ENCODE measurements around the gene ERC2. TPM values are rescaled to one million over a fixed set of nuclear protein-coding genes. Genes with fewer than 3 reads are reported as not detected.

Gene ERC2
- total RNA-seq, 1 experiment from 2014 or later, result 0.59 TPM

DNA sequence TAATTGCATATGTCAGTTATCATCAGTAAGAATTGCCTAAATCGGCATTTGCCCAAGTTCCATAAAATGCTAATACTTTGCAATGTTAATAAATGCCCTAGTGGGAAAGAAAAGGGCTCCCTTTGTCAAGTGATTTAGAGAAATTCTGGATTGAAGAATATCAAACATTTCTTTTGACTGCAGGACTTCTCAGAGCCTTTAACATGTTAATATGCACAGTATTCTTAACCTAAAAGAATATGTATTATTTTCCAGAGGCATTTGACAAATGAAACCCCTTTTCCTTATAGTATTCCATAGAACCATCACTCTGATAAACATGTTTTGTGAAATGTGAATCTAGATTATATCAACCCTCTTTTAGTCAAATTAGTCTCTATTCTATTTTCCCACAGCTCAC, 529.0 kb downstream of the ERC2 start:
- no peak for DNase-seq (ENCODE audit: low read depth)

DNA sequence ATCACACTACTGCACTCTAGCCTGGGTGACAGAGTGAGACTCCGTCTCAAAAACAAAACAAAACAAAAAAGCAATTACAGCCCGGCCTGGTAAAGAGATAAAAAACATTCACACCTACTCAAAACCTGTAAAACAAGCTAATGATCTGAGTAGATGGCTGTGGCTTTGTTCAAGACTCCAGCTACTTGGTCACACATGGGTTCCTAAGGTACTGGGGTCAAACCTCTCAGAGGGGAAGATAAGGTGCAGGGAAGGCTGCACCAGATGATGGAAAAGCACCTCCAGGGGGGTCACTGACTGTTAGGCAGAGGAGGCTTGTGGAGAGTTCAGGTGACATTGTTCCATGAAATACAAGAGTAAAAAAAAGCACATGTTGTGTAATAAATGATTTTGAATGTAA, 531.0 kb downstream of the ERC2 start:
- DNase-seq (ENCODE audit: low read depth), result no peak

DNA sequence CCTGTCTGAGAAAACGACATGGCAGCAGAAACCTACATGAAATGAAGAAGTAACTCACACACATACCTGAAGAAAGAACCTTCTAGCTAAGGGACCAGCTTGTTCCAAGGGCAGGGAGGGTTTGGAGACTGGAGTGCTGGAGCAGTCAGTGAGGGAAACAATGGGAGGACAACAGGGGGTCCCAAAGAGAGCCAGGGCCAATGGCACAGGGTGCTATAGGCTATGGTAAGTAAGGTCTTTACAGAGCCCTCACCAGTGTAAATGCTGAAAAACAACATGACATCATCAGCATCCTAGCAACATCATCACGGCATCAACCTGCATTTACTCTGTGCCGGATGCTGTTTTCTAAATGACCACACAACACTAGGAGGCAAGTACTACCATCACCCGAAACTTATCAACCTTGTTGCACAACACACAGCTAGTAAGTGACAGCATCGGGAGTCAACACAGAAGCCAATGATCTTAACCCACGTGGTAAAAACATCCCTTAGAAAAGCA, 531.7 kb downstream of the ERC2 start:
- DNase-seq (ENCODE audit: low read depth), result no peak

DNA sequence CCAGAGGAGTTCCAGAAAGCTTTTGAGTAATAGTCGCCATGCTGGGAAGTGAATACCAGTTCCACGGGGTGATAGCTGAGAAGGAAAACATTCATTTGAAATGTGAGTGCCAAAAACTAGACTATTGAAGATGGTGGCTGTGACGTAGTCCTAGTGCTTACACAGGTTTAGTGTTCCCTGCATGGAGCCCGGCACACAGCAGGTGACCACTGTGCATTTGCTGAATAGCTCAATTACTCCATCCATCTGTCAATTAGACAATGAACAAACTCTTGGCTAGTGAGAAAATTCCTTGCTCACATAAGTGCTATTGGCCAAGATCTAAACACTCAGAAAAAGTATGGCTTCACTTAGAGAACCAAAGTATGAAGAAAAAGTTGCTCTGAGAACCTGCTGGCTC, 533.0 kb downstream of the ERC2 start:
- DNase-seq (ENCODE audit: low read depth), result no peak

DNA sequence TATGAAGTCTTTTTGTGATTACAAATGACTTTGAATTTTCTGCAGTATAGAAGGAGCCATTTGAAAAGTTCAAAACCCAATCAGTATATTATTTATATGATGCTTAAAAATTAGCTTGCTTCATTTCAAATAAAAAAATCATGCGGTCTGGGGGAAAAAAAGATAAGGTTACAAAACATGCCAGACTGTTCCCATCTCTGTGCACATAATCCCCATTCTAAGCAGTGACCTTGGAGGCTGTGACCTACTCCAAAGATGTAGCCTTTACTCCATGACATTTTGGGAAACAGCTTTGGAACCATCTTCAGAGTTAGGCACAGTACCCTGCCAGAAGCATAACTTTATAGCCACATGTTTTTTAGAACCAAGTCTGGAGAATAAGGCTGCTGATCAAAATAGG, 533.5 kb downstream of the ERC2 start:
- DNase-seq (ENCODE audit: low read depth), result no peak

DNA sequence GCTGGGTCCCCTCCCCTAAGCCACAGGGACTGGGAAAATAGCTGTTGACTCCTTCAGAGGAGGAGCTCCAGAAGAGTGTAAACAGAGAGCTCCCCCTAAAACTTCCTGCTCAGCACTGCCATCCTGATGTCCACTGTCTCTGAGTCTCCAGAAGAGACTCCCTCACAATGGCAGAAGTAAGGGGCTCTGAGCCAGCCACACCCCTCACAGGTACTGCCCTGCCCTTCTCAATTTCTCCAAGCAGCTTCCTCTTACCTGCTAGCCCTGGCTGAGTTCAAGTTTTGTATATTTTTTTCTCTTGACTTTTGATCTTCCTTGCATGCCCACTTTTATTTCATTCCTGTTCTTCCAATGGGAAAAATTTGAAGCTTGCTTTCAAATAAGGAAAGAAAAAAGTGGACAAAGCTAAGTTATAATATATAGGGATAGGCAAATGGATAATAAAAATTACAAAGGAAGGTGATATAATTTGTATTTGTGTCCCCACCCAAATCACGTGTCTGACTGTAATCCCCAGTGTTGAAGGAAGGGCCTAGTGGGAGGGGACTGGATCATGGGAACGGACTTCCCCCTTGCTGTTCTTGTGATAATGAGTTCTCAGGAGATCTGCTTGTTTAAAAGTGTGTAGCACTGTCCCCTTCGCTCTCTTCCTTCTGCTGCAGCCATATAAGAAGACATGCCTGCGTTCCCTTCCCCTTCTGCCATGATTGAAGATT, 539.0 kb downstream of the ERC2 start:
- DNase-seq (ENCODE audit: low read depth), result no peak

DNA sequence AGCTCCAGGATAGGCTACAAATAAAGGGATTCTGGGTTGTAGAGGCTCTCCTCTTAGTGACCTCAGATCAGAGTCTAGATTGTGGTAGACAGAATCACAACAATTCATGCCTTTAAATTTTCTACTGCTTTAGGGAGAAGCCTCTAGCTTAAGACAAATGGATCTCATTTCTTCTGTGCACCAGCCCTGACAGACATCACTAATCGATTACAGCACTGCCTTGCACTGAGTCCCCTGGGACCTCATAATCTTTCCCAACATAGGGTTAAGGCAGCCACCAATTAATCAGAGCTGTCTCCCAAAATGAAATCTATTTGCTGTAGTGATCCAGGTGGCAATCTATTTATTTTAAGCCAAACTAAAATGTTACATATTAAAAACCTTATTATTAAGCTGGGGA, 544.6 kb downstream of the ERC2 start:
- no peak for DNase-seq (ENCODE audit: low read depth)

DNA sequence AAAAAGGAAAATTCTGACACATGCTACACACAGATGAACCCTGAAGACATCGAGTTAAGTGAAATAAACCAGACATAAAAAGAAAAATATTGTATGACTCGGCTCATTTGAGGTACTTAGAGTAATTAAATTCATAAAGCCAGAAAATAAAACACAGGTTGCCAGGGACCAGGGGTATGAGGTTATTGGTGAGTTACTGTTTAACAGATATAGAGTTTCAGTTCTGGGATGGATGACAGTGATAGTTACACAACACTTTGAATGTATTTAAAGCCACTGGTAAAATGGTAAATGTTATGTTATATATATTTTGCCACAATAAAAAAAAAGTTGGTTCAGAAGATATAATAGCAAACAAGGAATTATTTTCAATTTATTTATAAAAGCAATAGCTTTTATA, 545.1 kb downstream of the ERC2 start:
- DNase-seq (ENCODE audit: low read depth), result no peak

DNA sequence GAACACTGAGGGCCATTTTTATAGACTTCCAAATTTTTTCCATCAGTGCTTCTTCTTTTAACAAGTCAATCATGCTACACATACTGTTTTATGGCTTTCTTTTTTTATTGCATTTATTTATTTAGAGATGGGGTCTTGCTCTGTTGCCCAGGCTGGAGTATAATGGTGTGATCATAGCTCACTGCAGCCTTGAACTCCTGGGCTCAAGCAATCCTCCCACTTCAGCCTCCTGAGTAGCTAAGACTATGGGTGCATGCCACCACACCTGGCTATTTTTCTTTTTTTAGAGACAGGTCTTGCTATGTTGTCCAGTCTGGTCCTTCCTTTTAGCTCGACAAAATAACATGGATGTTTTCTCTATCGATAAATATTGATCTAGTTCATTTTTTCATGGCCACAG, 555.4 kb downstream of the ERC2 start:
- DNase-seq (ENCODE audit: low read depth), result no peak

DNA sequence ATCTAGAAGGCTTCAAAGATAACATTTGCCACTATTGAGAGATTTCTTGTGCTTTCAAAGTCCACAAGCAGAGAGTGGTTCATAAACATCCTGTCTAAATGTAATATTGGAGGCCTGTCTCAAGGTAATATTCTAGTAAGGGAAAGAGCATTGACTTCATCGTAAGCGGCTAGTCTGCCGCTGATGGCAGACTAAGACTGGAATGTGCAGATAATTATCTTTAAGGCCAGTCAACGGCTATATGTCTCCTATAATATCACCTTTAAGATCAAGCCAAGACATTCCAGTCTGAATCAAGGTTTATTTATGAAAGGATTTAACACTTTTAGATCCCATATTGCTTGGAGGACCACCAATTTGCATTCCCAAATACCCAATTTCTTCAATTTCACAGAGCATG, 557.0 kb downstream of the ERC2 start:
- DNase-seq (ENCODE audit: low read depth), result no peak

DNA sequence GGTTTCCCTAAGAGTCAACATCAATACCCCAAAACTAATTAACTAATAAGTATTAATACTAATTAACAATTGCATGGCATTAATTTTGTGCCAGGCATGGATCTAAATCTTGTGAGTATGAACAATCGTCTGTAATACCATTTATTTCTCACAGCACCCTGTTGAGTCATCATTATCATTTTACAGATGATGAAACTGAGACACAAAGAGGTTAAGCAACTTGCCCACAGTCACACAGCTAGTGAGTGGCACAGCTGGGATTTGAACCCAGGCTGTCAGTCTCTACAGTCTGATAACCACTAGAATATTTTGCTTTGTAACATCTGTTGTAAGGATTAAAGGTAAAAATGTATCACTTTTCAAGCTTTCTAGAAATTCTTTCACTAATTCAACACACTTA, 557.7 kb downstream of the ERC2 start:
- no peak for DNase-seq (ENCODE audit: low read depth)

DNA sequence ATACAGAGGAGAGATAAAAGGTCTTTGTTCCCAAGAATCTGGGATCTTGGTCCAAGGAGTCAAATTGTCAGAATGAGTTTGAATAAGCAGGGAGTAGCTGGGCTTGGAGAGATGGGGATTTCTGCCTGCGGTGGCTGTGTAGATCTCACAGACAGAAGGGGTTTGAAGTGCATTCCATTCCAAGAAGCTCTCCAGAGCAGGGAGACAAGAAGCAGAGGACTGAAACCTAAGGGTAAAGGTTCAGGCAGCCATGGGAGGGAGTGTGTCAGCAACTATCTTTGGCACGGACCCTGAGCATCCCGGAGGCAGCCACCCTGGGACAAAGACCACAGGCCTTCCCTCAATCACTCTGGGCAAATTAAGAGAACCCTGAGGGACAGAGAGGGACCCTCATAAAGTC, 558.9 kb downstream of the ERC2 start:
- no peak for DNase-seq (ENCODE audit: low read depth)

DNA sequence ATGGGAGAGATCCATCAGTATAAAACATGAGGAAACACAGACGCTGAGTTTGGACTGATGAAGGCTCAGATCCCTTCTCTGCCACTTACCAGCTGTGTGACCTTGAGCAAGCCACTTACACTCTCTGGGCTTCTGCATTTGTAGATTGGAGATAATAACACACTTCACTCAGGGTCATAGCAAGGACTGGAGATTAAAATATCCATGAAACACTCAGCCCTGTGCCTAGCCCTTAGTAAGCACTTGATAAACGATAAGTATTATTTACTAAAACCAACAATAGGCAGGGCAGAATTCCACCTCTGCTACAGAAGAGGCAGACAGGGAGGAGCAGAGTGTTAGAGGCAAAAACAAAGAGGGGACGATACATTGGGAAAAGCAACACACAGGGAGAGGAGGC, 560.7 kb downstream of the ERC2 start:
- no peak for DNase-seq (ENCODE audit: low read depth)

DNA sequence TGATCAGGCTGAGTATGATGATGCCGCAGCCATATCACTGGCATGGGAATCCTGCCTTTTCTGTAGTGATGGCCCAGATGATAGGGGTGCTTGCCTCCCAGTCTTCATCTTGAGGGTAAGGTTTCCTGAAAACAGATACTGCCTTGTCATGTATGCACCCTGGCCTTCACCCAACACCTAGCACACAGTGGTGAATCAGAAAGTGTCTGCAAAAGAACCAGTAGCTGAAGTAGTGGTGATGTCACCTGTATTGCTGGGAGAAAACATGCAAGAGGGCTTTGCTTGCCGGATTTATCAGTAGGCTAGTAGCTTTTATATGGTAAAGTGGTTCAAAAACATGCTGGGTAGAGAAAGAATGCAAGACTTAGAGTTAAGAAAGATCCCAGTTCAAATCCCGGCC, 561.4 kb downstream of the ERC2 start:
- no peak for DNase-seq (ENCODE audit: low read depth)

DNA sequence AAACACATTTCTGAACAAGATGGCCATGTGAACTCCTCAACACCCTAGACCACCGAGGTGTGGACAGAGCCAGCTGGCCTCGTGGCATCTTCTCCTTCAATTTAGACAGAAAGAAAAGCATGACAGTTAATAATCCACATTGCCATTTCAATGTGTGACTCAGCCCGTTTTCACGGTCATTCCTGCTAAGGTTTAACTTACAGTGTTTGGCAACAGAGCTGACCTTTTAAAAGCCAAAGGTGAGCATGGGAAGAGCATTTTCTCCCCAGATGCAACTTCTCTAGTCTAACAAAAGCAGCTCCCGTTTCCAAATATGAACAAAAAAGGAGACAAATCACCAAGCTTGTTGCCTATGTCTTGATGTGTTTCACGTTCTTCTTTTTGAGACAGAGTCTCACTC, 563.6 kb downstream of the ERC2 start:
- DNase-seq (ENCODE audit: low read depth), result no peak

DNA sequence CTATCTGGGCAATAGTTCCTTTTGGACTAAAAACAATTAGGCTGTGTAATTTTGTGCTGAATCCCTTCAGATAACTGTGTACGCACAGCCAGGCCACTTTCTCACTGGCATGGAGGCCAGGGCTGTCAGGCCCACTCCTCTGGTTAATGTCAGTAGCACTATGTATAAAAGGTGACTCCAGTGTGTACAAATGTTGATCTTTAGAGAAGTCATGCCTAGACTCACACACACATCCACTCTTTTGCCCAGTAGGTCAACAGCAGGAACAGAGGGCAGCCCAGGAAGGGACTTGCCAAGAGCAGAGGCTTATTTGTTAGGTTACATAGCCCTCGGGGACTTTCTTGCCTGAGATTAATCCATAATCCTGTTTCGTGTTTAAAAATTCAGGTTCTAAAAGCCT, 564.6 kb downstream of the ERC2 start:
- no peak for DNase-seq (ENCODE audit: low read depth)

DNA sequence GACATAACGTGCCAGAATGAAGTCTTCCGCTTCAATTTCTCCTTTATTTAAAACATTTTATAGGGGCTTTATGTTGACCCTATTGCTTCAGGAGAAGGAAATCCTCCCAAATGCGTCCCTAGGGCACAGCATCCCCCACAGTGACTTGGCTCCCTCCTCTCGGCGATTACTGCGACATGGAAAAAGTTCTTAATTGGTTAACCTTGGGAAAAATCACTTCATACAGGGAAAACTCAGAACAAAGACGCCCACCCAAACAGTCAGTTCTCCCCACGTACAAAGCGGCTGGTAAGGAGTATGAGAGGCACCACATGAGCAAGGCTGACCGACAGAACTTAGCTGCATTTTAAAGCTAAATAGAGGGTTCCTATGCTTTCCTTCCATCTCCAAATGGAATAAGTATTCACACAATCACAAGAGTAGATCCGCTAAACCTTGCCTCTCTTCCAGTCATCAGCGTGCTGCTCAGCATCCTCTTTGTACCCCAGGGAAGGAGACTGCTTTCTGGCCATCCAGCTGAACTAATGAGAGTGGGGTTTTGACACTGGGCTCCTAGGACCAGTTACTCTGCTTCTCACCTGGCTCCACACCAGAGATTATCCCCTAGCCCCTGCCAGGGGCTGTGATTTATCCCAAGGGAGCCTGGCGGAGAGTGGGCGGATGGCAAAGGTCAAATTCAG, 565.9 kb downstream of the ERC2 start:
- DNase-seq (ENCODE audit: low read depth), result no peak

DNA sequence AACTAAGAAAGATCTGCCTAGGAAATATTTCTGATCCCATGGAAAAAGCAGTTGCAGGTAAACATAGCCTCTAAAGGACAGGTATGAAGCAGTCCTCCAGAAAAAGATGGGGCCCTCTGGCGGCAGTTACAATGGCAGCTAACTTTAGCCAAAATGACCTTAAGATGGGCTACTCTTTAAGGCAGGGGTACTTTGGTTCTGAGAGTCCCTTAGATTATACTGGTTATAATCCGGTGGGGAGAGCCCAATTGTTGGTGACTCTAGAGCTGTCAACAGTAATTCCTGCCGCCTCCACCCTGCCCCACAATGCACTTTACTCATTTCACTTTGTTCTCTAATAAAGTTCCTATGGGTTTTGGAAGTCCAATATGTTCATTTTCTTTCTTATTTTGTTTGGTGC, 568.4 kb downstream of the ERC2 start:
- DNase-seq (ENCODE audit: low read depth), result no peak

DNA sequence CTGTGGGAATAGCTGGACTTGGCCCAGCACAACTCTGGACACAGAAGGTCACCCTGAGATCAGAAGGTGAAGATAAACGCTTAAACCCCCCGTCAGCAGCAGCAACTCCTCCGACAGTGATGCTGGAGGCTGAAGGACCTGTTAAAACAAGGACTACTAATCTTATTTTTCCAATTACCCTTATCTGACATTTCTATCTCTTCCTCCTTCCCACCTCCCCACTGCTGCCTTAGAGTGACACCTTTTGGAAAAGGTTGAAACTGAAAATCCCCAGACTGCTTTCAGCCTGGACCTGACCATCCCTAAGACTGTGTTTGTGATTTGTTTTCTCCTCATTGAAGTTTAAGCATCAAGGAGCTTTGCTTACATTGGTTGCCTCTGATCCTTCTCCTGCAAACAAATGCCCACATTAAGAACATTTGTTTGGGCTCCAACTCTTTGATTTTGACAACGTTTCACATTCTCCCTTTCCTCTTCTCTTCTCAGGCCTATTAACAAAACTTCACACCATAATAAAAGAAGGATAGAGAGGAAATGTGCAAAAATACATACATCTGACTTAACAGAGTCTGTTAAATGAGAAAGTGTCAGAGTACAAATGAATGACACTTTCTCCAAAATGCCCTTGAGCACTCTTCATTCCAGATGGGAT, 570.6 kb downstream of the ERC2 start:
- peak; percentile 23 for DNase-seq (ENCODE audit: low read depth)

DNA sequence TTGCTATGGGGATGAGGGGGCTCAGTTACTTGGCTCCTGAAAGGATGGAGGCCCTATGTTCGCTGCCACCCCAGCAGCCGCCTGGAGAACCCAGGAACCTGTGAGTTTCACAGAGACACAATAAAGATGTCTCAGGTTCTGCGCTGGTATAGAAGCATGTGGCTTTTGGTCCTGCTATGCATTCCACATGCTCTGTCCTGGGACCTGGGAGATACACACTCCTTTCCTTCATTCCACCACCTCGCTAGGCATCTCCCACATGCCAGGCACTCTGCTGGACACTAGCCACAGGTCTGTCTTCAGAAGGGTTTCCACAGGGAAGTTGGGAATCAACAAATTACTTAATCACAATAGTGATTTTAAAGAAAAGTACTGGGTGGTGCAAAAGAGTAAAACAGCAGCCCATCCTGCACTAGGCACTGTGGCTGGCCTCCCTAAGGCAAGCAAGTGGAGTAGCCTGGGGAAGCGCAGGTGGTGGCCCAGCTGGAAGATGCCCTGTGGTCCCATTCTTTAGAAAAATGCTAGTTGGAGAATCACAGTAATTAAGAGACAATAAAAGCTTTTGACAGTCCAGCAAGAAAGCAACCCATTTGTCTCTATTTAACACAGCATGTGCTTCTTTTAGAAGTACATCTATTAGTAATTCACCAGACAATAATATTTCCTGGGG, 572.2 kb downstream of the ERC2 start:
- DNase-seq (ENCODE audit: low read depth), result no peak

DNA sequence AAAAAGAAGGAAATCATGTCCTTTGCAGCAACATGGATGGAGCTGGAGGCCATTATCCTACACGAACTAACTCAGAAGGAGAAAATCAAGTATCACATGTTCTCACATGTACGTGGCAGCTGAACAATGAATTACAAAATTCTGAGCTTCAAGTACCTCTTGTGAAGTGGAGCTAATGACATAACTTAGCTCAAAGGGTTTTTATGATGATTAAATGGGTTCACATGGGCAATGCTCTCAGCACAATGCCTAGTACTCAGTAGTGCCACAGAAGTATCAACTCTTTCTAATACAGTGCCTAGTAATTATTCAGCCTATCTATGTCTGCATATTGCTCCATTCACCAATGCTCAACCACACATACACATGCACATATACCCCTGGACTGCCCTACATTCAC, 573.7 kb downstream of the ERC2 start:
- no peak for DNase-seq (ENCODE audit: low read depth)

DNA sequence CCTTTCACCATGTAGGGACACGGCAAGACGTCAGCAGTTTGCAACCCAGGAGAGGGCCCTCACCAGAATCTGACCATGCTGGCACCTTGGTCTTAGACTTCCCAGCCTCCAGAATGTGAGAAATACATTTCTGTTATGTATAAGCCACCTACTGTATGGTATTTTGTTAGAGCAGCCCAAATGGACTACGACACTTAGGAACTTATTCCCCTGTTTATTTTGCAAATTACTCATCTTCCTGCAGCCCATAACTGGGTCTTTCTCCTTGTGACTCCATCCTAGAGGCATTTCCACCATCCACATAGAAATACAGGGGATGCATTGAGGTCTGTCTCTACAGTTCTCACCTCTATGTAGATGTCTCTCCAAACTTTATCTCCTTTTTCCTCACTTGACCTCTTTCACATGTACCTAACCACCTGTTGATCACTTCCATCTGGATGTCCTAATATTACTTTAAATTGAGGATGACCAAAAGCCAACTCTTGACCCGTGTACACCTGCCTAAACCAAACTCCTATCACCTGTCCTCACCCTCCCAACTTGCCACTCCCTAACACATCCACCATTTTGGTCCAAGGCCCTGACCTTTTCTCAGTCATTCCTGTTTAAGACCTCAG, 575.1 kb downstream of the ERC2 start:
- peak; percentile 64 for DNase-seq (ENCODE audit: low read depth)
